ENCODE results near the gene MC1R. TPM values are rescaled to one million over a fixed set of nuclear protein-coding genes. Genes with fewer than 3 reads are reported as not detected.

MC1R gene
- total RNA-seq, 1 experiment from 2014 or later: 13.1 TPM

GRCh38 chr16:89952049-89952448, 33.4 kb downstream of the MC1R start:
- H3K9me3 Mint-ChIP-seq (ENCODE audit: unreplicated experiment): no peaks in the 10 kb centered on the region
- H3K27ac Mint-ChIP-seq (ENCODE audit: low read depth, unreplicated experiment): no peak overlapping the region
- no peaks in the 10 kb centered on the region for H3K27me3 Mint-ChIP-seq (ENCODE audit: insufficient read depth, unreplicated experiment)
- no peak for TF ChIP-seq CTCF (IDR thresholded peaks at IDR 0.05; ENCODE audit: unreplicated experiment)
- peaks cover 4% of the 10 kb centered on the region for H3K4me1 Mint-ChIP-seq (ENCODE audit: insufficient read depth, unreplicated experiment)
- DNase-seq (ENCODE audit: unreplicated experiment): no peak
- intact Hi-C loops (cut with micrococcal nuclease): no loop called here
- CTCF ChIA-PET: interaction anchor here (0.7 to 1.5 kb wide), 2 partner anchors 17 to 70 kb away, joined by 3 read pairs; no protein-coding TSS in a partner anchor
- H3K4me3 Mint-ChIP-seq (ENCODE audit: unreplicated experiment): no peak overlapping the region
- H3K36me3 Mint-ChIP-seq (ENCODE audit: insufficient read depth, unreplicated experiment): peaks cover 15% of the 10 kb centered on the region
- POLR2A ChIA-PET: interaction anchor here (0.7 kb wide), 1 partner anchor 21 kb away, joined by 3 read pairs; no protein-coding TSS in a partner anchor
- no TSS peak for BruUV-seq (replicated peaks)

- TF ChIP-seq CTCF (IDR thresholded peaks at IDR 0.05; ENCODE audit: unreplicated experiment): no peak
- H3K36me3 Mint-ChIP-seq (ENCODE audit: insufficient read depth, unreplicated experiment): peaks cover 15% of the 10 kb centered on the region
- H3K27me3 Mint-ChIP-seq (ENCODE audit: insufficient read depth, unreplicated experiment): no peaks in the 10 kb centered on the region
- H3K9me3 Mint-ChIP-seq (ENCODE audit: unreplicated experiment): no peaks in the 10 kb centered on the region
- no peak overlapping the region for H3K4me3 Mint-ChIP-seq (ENCODE audit: unreplicated experiment)
- peaks cover 4% of the 10 kb centered on the region for H3K4me1 Mint-ChIP-seq (ENCODE audit: insufficient read depth, unreplicated experiment)
- no peak for DNase-seq (ENCODE audit: unreplicated experiment)
- no TSS peak for BruUV-seq (replicated peaks)
- CTCF ChIA-PET: no interaction called here
- POLR2A ChIA-PET: no interaction called here
- intact Hi-C loops (cut with micrococcal nuclease): no loop called here
- H3K27ac Mint-ChIP-seq (ENCODE audit: low read depth, unreplicated experiment): no peak overlapping the region
Measured at GRCh38 chr16:89952551-89952950, 33.9 kb downstream of the MC1R start.

GRCh38 chr16:89953671-89954406, 35.2 kb downstream of the MC1R start:
- CTCF ChIA-PET: interaction anchor here (0.6 kb wide), 1 partner anchor 79 kb away, joined by 3 read pairs; no protein-coding TSS in a partner anchor

GRCh38 chr16:89954462-89954861, 35.8 kb downstream of the MC1R start:
- Mint-ChIP-seq H3K4me3 (ENCODE audit: unreplicated experiment) (no peak overlapping the region), H3K9me3 (ENCODE audit: unreplicated experiment) (no peaks in the 10 kb centered on the region), H3K27me3 (ENCODE audit: insufficient read depth, unreplicated experiment) (no peaks in the 10 kb centered on the region), H3K4me1 (ENCODE audit: insufficient read depth, unreplicated experiment) (peaks cover 4% of the 10 kb centered on the region), H3K36me3 (ENCODE audit: insufficient read depth, unreplicated experiment) (peaks cover 16% of the 10 kb centered on the region), H3K27ac (ENCODE audit: low read depth, unreplicated experiment) (no peak overlapping the region)
- no peak for DNase-seq (ENCODE audit: unreplicated experiment)
- BruUV-seq (replicated peaks): no TSS peak
- CTCF ChIA-PET: interaction anchor here (0.7 kb wide), 1 partner anchor 28 kb away, joined by 3 read pairs; no protein-coding TSS in a partner anchor
- TF ChIP-seq CTCF (IDR thresholded peaks at IDR 0.05; ENCODE audit: unreplicated experiment): no peak
- intact Hi-C loops (cut with micrococcal nuclease): no loop called here
- POLR2A ChIA-PET: no interaction called here

More at GRCh38 chr16:89953671-89954406, 35.2 kb downstream of the MC1R start:
- H3K27me3 Mint-ChIP-seq (ENCODE audit: insufficient read depth, unreplicated experiment): no peaks in the 10 kb centered on the region
- POLR2A ChIA-PET: no interaction called here
- no peak for TF ChIP-seq CTCF (IDR thresholded peaks at IDR 0.05; ENCODE audit: unreplicated experiment)
- H3K9me3 Mint-ChIP-seq (ENCODE audit: unreplicated experiment): no peaks in the 10 kb centered on the region
- H3K4me3 Mint-ChIP-seq (ENCODE audit: unreplicated experiment): no peak overlapping the region
- H3K36me3 Mint-ChIP-seq (ENCODE audit: insufficient read depth, unreplicated experiment): peaks cover 15% of the 10 kb centered on the region
- peaks cover 4% of the 10 kb centered on the region for H3K4me1 Mint-ChIP-seq (ENCODE audit: insufficient read depth, unreplicated experiment)
- no TSS peak for BruUV-seq (replicated peaks)
- intact Hi-C loops (cut with micrococcal nuclease): no loop called here
- H3K27ac Mint-ChIP-seq (ENCODE audit: low read depth, unreplicated experiment): no peak overlapping the region
- DNase-seq (ENCODE audit: unreplicated experiment): no peak

All from MCF 10A (cell line).